NK-92 treated with Interleukin-12 subunit alpha and Interleukin-12 subunit beta, amount 100 ng/mL, for 24 hours (cell line): Measurements from ENCODE around the gene KRTAP10-10.
"Not testable (repeated sequence)": the region's sequence is repeated elsewhere in the genome, so short reads cannot be mapped to it uniquely, and the experiment has no call there.

ENCODE experiments used
- DNase-seq: peaks from one replicate; lab custom pipeline; 2025; lab: John Stamatoyannopoulos, UW

The KRTAP10-10 gene, protein sequence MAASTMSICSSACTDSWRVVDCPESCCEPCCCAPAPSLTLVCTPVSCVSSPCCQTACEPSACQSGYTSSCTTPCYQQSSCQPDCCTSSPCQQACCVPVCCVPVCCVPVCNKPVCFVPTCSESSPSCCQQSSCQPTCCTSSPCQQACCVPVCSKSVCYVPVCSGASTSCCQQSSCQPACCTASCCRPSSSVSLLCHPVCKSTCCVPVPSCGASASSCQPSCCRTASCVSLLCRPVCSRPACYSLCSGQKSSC

DNA sequence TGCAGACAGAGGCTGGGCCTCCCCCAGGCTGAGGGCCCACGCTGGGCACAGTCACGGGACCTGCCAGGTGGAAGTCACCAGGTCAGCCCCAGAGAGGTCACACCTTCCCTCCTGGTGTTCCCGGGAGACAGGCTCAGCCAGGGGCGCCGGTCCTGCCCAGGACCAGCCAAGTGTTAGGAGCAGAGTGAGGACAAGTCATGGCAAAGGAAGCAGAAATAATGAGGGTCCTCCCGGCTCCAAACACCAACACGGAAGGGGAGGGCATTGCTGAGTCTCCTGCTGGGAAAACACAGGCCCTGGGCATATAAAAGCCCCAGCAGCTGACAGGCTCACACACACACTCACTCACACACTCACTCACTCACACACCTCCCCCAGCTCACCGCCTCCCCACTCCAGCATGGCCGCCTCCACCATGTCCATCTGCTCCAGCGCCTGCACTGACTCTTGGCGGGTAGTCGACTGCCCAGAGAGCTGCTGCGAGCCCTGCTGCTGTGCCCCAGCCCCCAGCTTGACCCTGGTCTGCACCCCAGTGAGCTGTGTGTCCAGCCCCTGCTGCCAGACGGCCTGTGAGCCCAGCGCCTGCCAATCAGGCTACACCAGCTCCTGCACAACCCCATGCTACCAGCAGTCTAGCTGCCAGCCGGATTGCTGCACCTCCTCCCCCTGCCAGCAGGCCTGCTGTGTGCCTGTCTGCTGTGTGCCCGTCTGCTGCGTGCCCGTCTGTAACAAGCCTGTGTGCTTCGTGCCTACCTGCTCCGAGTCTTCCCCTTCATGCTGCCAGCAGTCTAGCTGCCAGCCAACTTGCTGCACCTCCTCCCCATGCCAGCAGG, at the start of gene KRTAP10-10:
Gene KRTAP10-10, plus strand, starts transcription at position 339 of the 833 bp plus-strand sequence. Its CDS starts 62 bp downstream, at position 401.
- DNase-seq = no peak

DNA sequence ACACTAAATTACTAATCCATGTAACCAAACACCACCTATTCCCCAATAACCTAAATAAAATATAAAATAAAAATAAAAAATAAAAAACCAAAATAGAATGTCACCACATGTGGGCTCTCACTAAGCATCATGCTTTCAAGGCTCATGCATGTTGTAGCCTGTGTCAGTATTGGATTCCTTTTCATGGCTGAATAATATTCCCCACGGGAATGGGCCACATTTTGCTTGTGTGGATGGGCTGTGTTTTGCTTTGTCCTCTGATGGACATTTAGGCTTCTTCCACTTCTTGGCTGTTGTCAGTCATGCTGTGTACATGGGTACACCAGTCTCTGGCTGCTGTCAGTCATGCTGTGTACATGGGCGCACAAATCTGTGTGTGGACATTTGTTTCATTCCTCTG, 48.1 kb upstream of the KRTAP10-10 start:
- DNase-seq = no peak

DNA sequence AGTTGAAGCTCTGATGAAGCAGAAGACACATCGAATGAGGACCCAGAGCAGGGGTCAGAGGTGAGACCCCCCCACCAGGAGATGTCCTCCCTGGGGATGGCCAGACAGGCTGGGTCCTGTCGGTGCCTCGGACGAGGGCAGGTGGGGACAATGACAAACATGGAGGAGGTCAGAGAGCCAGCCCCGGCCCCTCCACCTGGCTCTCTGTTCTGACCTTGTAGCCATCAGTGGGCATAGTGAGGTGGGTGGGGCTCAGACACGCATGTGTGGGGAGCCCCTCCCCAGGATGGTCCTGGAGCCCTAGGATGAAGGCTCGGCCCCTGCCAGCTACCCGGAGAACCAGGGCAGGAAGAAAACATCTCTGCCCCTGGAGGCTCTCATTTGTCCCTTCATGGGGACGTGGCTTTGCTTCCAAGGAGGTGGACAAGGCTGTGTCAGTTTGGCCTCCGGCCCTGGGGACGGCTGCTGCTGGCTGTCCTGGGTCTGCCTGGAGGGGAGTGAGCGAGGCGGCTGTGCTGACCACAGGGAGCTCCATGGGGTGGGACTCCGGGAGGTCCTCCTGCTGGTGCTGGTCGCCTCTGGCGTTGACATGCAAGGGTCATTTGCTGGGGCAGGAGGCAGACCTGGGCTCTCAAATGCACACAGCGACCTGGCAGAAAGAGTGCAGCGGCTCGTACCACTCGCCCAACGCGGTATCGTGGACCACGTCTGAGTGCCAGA, 47.4 kb upstream of the KRTAP10-10 start:
- DNase-seq = no peak

DNA sequence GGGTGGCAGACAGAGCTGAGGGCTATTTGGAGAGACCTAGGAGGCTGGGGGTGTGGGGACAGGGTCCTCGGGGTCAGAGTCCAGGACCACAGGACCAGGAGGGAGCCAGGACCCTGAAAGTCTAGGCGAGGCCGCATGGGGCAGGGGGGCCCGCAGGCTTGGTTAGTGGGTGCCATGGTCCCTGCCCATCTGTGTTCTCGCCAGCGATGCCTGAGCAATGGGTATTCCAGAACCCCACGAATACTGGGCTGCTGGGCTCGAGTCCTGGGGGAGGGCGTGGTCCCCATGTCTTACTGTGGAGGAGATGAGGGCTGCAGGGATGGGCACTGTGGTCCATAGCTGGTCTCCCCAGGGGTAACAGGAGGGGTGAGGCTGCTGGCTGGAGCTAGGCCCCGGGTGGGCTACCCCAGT, 46.8 kb upstream of the KRTAP10-10 start:
- DNase-seq = no peak

DNA sequence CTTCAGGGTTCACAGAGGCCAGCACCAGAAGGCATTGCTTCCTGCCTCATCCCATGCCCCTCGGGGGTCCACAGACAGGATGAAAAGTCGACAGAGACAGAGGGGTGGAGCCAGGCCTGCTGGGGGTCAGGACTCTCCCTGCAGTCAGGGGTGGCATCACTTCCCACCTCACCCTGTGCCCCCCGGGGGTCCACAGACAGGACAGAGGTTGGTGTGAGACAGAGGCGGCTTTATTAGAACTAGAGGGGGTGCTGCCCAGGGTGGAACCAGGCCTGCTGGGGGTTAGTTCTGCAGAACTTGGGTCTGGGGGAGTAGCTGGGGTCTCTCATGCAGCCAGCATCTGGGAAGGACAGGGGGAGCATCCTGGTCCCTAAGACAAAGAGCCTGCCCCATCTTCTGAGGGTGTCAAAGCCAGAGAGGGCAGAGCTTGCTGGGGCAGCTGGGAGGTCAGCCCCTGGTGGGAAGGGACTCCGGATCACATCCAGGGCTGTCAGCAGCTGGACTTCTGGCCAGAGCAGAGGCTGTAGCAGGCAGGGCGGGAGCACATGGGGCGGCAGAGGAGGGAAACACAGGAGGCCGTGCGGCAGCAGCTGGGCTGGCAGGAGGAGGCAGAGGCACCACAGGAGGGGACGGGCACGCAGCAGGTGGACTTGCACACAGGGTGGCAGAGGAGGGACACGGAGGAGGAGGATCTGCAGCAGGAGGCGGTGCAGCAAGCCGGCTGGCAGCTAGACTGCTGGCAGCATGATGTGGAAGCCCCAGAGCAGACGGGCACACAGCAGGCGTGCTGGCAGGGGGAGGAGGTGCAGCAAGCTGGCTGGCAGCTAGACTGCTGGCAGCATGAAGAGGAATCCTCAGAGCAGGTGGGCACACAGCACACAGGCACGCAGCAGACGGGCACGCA, 46.0 kb upstream of the KRTAP10-10 start:
- DNase-seq = not testable (repeated sequence)

DNA sequence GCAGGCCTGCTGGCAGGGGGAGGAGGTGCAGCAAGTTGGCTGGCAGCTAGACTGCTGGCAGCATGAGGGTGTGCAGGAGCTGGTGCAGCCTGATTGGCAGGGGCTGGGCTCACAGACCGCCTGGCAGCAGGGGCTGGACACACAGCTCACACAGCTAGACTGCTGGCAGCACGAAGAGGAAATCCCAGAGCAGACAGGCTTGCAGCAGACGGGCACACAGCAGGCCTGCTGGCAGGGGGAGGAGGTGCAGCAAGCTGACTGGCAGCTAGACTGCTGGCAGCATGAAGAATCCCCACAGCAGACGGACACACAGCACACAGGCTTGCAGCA, 45.4 kb upstream of the KRTAP10-10 start:
- not testable (repeated sequence) for DNase-seq

DNA sequence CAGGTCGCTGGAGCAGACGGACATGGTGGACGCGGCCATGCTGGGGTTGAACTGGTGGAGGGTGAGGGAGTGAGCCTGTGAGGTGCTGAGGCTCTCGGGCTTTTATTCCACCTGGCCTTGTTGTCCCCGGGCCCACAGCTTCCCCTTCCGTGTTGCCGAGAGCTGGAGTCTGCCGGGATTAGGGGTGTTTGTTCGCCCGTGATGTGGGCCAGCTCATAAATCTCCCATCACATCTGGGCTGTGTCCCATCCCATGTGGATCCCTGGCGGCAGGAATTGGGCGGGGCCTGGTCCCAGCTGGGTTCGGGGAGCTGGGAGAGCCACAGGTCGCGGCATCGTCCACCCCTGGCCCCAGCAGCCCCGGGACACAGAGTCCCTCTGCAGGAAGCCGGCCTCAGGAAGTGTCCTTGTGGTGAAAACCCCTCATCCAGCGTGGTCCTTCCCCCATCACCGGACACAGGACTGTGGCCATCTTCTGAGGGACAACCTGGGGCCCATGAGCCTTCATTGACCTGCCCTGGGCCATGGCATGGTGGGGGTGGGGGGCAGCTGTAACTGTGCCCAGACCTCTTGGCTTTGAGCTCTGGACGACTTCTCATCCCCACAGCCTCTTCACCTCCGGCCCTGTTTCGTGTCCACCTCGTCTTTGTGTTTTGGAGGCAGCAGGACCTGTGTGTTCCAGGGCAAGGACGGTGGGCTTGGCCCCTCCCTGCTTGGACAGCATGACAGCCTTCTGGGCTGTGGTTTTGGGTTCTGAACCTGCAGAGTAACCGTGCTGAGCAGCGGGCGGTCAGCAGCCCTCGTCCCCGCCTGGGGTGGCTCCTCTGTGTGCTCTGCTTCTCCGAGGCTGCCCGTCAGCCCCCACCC, 44.5 kb upstream of the KRTAP10-10 start, which contains the start of gene KRTAP10-6:
Gene KRTAP10-6, minus strand, starts transcription at position 60 of the 866 bp plus-strand sequence. Its CDS starts 21 bp downstream, at position 39.
- no peak for DNase-seq

DNA sequence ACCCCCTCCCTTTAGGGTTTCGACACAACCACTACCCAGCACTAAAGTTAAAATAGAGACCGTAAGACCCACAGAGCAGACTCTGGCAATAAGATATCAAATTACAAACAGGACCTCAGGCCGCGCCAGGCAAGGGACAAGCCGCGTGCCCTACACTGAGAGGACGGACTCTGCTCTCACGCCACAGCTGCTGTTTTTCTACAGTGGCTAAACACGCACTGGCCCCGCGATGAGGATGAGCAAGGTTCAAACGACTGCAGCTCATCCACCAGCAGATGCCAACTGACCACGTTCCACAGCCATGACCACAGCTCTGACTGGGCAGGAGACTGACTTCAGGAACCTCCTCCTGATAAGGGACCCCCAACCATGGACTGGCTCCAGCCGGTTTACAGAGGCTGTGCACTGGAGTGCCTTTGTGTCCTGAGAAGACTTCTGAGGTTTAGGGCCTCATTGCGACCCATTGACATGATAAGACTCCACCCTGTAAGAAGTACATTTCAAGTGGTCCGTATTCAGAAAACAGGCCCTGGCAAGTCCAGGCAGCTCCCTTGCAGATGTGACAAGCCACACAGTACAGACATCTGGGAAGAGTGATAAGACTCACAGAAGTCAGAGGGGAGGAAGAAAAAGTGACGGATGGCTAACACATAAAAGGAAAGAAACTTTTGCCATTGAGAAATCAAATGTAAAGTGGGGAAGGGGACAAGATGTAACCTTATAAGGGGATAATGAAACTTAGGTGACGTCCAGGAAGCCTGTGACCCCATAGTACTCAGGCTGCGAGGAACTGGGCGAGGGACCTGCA, 43.4 kb upstream of the KRTAP10-10 start:
- DNase-seq = no peak

DNA sequence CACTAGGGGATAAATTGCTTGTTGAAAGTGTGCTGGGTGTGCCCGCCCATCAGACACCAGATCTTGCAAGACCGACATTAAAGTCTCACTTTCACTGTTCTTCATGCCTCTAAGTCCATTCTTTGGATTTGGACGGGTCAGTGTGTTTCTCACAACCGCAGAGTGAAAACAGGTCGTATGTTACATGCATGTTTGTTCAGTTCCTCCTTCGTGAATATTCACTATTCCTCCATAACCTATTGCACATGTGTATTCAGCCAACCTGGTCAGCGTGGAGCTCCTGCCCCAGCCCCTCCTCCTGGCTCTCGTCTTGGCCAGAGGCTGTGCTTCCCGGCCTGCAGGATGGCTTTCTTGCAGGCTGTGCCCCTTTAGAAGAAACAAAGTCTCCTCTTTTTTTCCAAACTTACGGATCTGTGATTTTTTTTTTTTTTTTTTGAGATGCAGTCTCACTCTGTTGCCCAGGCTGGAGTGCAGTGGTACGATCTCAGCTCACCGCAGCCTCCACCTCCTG, 42.7 kb upstream of the KRTAP10-10 start:
- DNase-seq = no peak

DNA sequence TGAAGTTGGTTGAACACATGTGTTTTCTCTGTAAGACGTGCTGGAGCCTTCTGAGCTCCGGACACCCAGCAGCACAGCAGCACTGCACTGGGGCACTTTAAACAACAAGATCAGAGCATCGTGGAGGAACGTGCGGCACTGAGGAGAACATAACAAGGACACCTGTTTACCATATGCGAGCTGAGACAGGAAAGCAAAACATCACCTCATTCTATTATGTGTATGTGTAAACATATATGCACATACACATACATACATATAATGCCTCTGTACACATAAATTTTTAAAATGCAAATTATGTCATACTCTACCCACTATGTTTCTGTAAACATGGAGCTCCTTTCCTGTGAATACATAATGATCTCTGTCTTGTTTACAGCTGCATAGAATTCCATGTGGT, 41.6 kb upstream of the KRTAP10-10 start:
- DNase-seq = no peak

DNA sequence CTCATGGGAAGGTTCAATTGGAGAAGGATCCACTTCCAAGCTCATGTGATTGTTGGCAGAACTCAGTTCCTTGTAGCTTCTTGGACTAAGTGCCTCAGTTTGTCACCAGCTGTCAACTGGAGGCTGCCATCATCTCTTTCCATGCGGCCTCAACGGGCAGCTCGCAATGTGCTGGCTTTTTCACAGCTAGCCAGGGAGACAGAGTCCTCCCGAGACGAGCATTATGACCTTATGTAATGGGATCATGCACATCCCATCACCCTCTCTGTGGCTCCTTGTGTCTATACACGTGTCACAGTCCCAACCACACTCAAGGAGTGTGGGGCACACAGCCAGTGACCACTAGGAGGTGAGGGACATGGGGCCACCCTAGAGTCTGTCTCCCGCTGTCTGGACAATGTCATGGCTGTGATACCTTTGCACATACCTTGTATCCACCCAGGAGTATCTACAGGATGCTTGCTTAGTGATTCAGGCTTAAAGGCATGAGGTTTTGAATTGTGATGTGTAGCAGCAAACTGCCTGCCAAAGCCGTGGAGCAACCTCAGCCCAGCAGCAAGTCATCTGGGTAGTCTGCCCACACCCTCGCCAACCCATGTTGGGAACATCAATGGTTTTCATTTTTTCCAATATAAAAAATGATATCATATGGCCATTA, 41.0 kb upstream of the KRTAP10-10 start:
- DNase-seq = no peak

DNA sequence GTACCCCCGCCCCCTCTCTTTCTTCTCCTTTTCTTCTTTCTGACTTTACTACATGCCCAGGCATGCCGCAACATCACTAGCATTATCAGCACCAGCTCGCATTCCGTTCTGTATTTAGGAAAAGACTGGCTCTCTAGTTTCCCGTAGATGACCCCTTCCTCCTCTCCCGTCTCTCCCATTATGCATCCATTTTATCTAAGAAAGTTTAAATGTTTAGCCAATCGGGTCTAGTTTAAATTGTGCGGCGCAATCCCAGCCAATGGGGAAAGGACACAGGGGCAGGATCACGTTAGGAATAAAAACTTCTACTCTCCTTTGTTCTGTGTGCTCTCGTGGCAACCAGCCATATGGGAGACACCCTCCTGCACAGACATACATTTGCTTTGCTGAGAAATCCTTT, 39.1 kb upstream of the KRTAP10-10 start:
- DNase-seq = no peak

DNA sequence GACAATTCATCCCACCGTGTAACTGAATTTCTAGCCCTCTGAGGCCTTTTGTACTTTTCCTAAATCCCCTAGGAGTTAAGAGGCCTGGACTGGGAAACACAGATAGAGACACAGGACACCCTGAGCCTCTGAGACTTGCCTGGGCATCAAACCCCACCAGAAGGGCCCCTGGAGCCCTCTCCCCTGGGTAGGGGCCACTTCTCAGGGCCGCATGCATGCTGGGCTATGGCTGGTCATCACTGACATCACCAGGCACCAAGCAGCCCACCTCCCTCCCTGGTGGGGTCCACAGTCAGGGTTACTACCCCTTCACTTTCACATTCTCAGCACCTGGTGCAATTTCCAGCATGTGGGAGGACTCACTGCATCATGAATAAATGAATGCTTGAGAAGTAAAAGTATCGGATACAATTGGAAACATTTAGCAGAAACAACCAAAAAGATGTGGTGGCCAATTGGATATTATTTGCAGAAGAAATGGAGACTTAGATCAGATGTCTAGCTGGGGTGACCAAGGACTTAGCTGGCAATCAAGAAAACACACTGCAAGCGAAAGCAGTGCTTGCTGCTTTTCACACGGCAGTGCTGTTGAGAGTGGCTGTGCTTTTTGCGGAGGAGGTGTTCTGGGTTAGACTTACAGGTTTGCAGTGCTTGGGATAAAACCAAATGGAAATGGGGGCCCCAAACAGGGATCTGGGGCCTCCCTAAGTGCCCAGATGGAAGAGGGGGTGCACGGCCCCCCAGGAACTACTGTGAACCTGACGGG, 37.7 kb upstream of the KRTAP10-10 start:
- DNase-seq = no peak

DNA sequence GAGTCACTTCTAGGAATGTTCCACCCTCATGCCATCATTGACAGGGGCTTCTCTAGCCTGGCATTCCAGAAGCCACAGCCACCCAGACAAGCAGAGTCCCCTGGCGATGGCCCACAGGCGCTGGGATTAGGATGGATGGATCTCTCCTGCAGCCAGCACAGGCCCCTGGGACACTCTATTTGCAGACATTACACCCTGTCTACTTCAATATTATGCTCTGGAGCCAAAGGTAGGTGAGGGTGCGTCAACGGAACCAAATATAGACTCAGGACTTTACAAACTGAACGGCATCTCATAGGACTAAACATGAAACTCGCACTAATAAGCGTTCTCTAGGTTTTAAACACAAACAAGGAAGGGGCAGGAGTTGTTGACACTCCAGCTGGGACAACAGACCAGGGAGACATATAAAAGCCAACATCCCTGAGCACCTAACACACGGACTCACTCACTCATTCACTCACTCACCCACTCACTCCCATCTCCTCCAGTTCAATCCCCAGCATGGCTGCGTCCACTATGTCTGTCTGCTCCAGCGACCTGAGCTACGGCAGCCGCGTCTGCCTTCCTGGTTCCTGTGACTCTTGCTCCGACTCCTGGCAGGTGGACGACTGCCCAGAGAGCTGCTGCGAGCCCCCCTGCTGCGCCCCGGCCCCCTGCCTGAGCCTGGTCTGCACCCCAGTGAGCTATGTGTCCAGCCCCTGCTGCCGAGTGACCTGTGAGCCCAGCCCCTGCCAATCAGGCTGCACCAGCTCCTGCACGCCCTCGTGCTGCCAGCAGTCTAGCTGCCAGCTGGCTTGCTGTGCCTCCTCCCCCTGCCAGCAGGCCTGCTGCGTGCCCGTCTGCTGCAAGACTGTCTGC, 36.8 kb upstream of the KRTAP10-10 start, which contains the start of gene KRTAP10-7:
Gene KRTAP10-7, plus strand, starts transcription at position 480 of the 861 bp plus-strand sequence. Its CDS starts 25 bp downstream, at position 505.
- DNase-seq = not testable (repeated sequence)

DNA sequence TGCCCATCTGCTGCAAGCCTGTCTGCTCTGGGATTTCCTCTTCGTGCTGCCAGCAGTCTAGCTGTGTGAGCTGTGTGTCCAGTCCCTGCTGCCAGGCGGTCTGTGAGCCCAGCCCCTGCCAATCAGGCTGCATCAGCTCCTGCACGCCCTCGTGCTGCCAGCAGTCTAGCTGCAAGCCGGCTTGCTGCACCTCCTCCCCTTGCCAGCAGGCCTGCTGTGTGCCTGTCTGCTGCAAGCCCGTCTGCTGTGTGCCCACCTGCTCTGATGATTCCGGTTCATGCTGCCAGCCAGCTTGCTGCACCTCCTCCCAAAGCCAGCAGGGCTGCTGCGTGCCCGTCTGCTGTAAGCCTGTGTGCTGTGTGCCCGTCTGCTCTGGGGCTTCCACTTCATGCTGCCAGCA, 36.1 kb upstream of the KRTAP10-10 start:
- DNase-seq = not testable (repeated sequence)

DNA sequence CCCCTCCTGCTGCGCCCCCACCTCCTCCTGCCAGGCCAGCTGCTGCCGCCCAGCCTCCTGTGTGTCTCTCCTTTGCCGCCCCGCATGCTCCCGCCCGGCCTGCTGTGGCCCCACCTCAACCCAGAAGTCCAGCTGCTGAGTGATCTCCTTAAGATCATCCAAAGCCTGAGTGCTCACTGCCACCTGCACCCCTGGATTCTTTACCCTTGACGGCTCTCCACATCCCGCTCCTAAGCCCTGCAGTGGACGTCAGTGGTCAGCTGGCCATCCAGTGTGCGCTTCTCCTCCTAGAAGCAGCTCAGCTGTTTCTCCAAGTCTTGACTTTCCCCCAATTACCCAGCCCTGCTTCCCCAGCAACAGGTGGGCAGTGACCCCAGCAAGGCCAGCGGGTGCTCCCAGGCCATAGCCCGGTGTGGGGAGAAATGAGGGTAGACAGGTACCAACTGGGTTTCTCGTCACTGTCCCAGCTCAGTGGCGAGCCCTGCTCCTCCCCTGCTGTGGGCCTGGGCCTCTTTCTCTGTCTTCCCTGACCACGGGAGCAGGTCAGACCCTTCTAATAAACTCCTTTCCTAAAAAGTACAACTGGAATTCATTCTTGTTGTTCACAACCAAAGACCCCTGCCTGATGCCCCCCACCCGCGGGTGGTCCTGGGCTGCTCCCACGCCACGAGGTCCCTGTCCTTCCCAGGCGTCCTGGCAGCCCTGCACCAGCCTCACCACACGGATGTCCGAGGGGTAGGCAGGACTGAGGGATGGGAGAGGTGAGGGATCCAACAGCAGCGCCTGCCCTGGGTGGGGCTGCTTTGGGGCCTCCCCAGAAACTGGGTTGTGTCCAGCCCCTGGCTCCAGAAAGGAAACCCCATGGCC, 35.3 kb upstream of the KRTAP10-10 start:
- no peak for DNase-seq
